HCT116 (cell line): ENCODE data around the gene RHBDD1. TPM values are rescaled to one million over a fixed set of nuclear protein-coding genes. Genes with fewer than 3 reads are reported as not detected.

Experiments
- ATAC-seq: fragments of 200-7000 bp; cut with Tn5 transposase; 2 replicates; pipeline ENCODE4 v1.9.1; 2020; ENCODE audit warnings: mild to moderate bottlenecking, moderate library complexity
- BruUV-seq: library from RNA; stranded (reverse); fragments of 400-500 nt; replicated peaks from 2 replicates; lab custom pipeline; 2021; lab: Mats Ljungman, UMichigan
- CTCF ChIA-PET: fragments of 300-600 bp; sonication (Branson Sonifier 250); formaldehyde crosslinking; loops from one replicate; lab custom pipeline; 2021; ENCODE audit warnings: antibody characterized with exemption; lab: Charles Lee
- POLR2A ChIA-PET: fragments of 300-600, 350-600 bp; sonication (Branson Sonifier 250); formaldehyde crosslinking; loops from one replicate; lab custom pipeline; 2021; ENCODE audit warnings: antibody characterized with exemption; lab: Charles Lee
- RAD21 ChIA-PET, 2 experiments: fragments of 300-600 bp; sonication (Branson Sonifier 250); formaldehyde crosslinking; loops; one replicate each; lab custom pipeline; 2023; ENCODE audit warnings: low total read pairs in 2 of 2; ENCODE audit not compliant: uncharacterized antibody in 2 of 2, unreplicated experiment in 2 of 2, low non-redundant PET in 1 of 2; lab: Charles Lee
- DNase-seq: peaks from one replicate; pipeline ENCODE4 v3.0.0-alpha.2; 2010; ENCODE audit warnings: low read depth, low spot score
- H2AFZ ChIP-seq: fragments of 200-600 bp; shearing (Covaris generic), sonication (generic); 2 replicates; pipeline ENCODE4 v1.6.1; 2017; ENCODE audit warnings: low read depth, mixed run types, mixed read lengths, antibody characterized with exemption, low read length; ENCODE audit not compliant: poor library complexity, severe bottlenecking
- H3K27ac ChIP-seq: 2 replicates; pipeline ENCODE4 v1.5.1; 2012; ENCODE audit warnings: low read depth, low read length
- H3K27me3 ChIP-seq: fragments of 200-600 bp; sonication (generic); 2 replicates; pipeline ENCODE4 v1.6.1; 2016; ENCODE audit warnings: mixed run types, low read length, mixed read lengths; ENCODE audit not compliant: insufficient read depth
- H3K36me3 ChIP-seq, 2 experiments: fragments of 200-500 bp in 1 of 2; fragments of 200-600 bp in 1 of 2; sonication (Bioruptor generic) in 1 of 2; sonication (generic) in 1 of 2; 2 replicates each; pipeline versions ENCODE4 v1.5.1 to v1.6.1; 2014 to 2016; ENCODE audit warnings: low read length in 2 of 2, inconsistent platforms in 1 of 2, mixed read lengths in 1 of 2, mixed run types in 1 of 2; ENCODE audit not compliant: insufficient read depth in 2 of 2, control insufficient read depth in 1 of 2
- H3K4me1 ChIP-seq, 2 experiments: fragments of 200-600 bp in 1 of 2; sonication (generic) in 1 of 2; 2 replicates each; pipeline versions ENCODE4 v1.5.1 to v1.6.1; 2012 to 2017; ENCODE audit warnings: low read length in 2 of 2, inconsistent platforms in 1 of 2, mild to moderate bottlenecking in 1 of 2, mixed read lengths in 1 of 2, mixed run types in 1 of 2, moderate library complexity in 1 of 2; ENCODE audit not compliant: insufficient read depth in 2 of 2, control insufficient read depth in 1 of 2
- H3K4me2 ChIP-seq: fragments of 200-600 bp; sonication (generic); 2 replicates; pipeline ENCODE4 v1.6.1; 2017; ENCODE audit warnings: mixed run types, low read length, mixed read lengths
- H3K4me3 ChIP-seq, 2 experiments: fragments of 200-600 bp in 1 of 2; sonication (generic) in 1 of 2; replicated peaks in 1 of 2; 2 replicates each; pipeline ENCODE4 v1.5.1; 2011 to 2016; ENCODE audit warnings: low read length in 2 of 2, control low read depth in 1 of 2, low read depth in 1 of 2, mild to moderate bottlenecking in 1 of 2, mixed read lengths in 1 of 2, mixed run types in 1 of 2
- H3K79me2 ChIP-seq: fragments of 200-600 bp; sonication (generic); 2 replicates; pipeline ENCODE4 v1.6.1; 2017; ENCODE audit warnings: mild to moderate bottlenecking, mixed run types, low read length, moderate library complexity, mixed read lengths; ENCODE audit not compliant: insufficient read depth
- H3K9ac ChIP-seq: fragments of 200-600 bp; sonication (generic); 2 replicates; pipeline ENCODE4 v1.6.1; 2016; ENCODE audit warnings: low read length, mixed read lengths
- H3K9me2 ChIP-seq: fragments of 200-600 bp; sonication (generic), shearing (Covaris generic); 2 replicates; pipeline ENCODE4 v1.6.1; 2017; ENCODE audit warnings: mixed run types, mild to moderate bottlenecking, moderate library complexity; ENCODE audit not compliant: insufficient read depth
- H3K9me3 ChIP-seq, 2 experiments: fragments of 200-500 bp in 1 of 2; fragments of 200-600 bp in 1 of 2; sonication (Bioruptor generic) in 1 of 2; sonication (generic) in 1 of 2; 2 replicates each; pipeline ENCODE4 v1.6.1; 2014 to 2017; ENCODE audit warnings: low read length in 2 of 2, mixed read lengths in 2 of 2, inconsistent platforms in 1 of 2, low read depth in 1 of 2, mild to moderate bottlenecking in 1 of 2, mixed run types in 1 of 2, moderate library complexity in 1 of 2; ENCODE audit not compliant: control insufficient read depth in 1 of 2, insufficient read depth in 1 of 2
- H4K20me1 ChIP-seq: fragments of 200-600 bp; sonication (generic), shearing (Covaris generic); 2 replicates; pipeline ENCODE4 v1.6.1; 2017; ENCODE audit warnings: mixed run types, mild to moderate bottlenecking, moderate library complexity; ENCODE audit not compliant: insufficient read depth
- CBX3 ChIP-seq: IDR thresholded peaks from 2 replicates; pipeline ENCODE4 v1.6.1; 2012; ENCODE audit warnings: low read depth
- EZH2phosphoT487 ChIP-seq: fragments of 200-600 bp; IDR thresholded peaks from 2 replicates; pipeline ENCODE4 v1.6.1; 2018; ENCODE audit warnings: antibody characterized with exemption, borderline replicate concordance
- JUND ChIP-seq: IDR thresholded peaks from 2 replicates; pipeline ENCODE4 v1.6.1; 2012
- POLR2A ChIP-seq: IDR thresholded peaks from 2 replicates; pipeline ENCODE4 v1.7.0; 2011; ENCODE audit warnings: borderline replicate concordance; ENCODE audit not compliant: insufficient read depth, insufficient read length; ENCODE audit errors: extremely low read depth
- intact Hi-C: fragments of 100-400 bp; cut with micrococcal nuclease; formaldehyde crosslinking; loops from 2 replicates; pipeline ENCODE4 v1.10.0; 2022
- total RNA-seq: library from RNA; stranded (reverse); gene quantifications from one replicate; pipeline ENCODE4 v1.2.1, GENCODE V29; 2021; ENCODE audit not compliant: unreplicated experiment
- TF ChIP-seq, protein P1 (sequence below), 3 experiments: fragments of 200-600 bp in 1 of 3; sonication (generic) in 1 of 3; IDR thresholded peaks in 2 of 3; conservative IDR thresholded peaks in 1 of 3; 2 replicates each; pipeline ENCODE4 v1.5.1; 2012 to 2017; ENCODE audit warnings: low read depth in 2 of 3, low read length in 2 of 3, antibody characterized with exemption in 1 of 3, borderline replicate concordance in 1 of 3, control low read depth in 1 of 3, mild to moderate bottlenecking in 1 of 3, mixed read lengths in 1 of 3, mixed run types in 1 of 3, moderate library complexity in 1 of 3; ENCODE audit not compliant: insufficient read depth in 1 of 3
- TF ChIP-seq, protein P2 (sequence below): IDR thresholded peaks from 2 replicates; pipeline ENCODE4 v1.6.1; 2012

RHBDD1 gene
- total RNA-seq, 1 experiment from 2014 or later = 73.8 TPM

DNA sequence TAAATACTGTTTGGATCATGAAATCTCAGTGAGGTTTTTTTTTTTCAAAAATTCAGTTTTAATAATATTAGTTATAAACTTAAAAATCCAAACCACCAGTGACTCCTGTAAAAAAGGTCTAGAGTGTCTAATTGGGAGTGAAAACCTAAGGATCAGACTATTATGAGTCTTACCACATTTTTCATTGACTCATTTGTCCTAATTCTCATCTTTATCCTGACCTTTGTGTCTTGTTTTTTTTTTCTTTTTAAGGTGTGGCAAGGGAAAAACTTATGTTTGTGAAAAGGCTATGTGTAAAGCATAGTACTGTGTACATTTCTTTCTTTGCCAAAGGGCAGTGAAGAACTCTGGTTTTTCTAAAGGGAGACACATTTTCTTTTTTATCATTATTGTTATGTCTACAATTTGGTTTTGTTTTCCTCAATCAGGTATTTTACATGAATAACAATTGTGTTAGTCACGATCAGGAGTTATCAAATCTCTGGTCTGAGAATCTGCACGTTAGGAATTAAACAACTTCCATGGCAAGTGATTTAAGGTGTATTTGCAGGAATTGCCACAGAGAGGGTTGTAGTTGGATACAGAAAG, 52.6 kb downstream of the RHBDD1 start (continued):
- TF ChIP-seq, protein P1, sequence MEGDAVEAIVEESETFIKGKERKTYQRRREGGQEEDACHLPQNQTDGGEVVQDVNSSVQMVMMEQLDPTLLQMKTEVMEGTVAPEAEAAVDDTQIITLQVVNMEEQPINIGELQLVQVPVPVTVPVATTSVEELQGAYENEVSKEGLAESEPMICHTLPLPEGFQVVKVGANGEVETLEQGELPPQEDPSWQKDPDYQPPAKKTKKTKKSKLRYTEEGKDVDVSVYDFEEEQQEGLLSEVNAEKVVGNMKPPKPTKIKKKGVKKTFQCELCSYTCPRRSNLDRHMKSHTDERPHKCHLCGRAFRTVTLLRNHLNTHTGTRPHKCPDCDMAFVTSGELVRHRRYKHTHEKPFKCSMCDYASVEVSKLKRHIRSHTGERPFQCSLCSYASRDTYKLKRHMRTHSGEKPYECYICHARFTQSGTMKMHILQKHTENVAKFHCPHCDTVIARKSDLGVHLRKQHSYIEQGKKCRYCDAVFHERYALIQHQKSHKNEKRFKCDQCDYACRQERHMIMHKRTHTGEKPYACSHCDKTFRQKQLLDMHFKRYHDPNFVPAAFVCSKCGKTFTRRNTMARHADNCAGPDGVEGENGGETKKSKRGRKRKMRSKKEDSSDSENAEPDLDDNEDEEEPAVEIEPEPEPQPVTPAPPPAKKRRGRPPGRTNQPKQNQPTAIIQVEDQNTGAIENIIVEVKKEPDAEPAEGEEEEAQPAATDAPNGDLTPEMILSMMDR (IDR thresholded peaks at IDR 0.05 in 2 of 3, conservative IDR thresholded peaks at IDR 0.05 in 1 of 3; ENCODE audit: borderline replicate concordance in 1 of 3, insufficient read depth in 1 of 3, low read depth in 2 of 3, low read length in 2 of 3) = no peak
- no peak for TF ChIP-seq EZH2phosphoT487

DNA sequence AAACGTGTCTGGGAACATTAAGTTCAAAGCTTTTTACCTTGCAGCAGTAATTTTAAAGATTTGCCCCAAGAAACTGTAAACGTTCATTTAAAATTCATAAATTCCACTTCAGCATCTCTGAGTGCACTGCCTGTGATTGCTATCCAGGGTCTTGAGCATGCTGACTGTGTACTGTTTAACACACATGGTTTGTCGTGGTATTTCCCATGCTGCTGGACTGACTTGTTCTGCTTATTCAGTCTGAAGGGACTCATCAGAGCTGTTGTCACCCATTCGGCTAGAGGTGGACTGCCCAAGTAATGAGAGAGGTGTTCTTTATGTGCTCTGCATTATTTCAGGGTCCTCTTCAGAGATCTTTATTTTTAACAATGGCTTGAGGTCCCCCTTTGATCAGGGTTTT, 53.1 kb downstream of the RHBDD1 start:
- Histone ChIP-seq H3K9me2 (no peaks in the 10 kb centered on the region), H3K4me1 (0 out of 4 replicates have a peak, but pooled peaks cover 0 to 3% of the 10 kb centered on the region in 2 experiments), H4K20me1 (no peaks in the 10 kb centered on the region), H2AFZ (no peak overlapping the region), H3K4me3 (no peak overlapping the region), H3K36me3 (peaks cover 0 to 6% of the 10 kb centered on the region in 2 experiments; a peak in 1 of 4 replicates), H3K9me3 (no peaks in the 10 kb centered on the region), H3K4me2 (no peak overlapping the region), H3K79me2 (no peaks in the 10 kb centered on the region; the same call in 1 of the 2 replicates), H3K9ac (no peak overlapping the region), H3K27me3 (no peaks in the 10 kb centered on the region), H3K27ac (no peak overlapping the region)
- ATAC-seq = no peak
- no peak for TF ChIP-seq EZH2phosphoT487
- no peak for TF ChIP-seq JUND
- no peak for TF ChIP-seq POLR2A
- no peak for TF ChIP-seq CBX3
- TF ChIP-seq, protein P2, sequence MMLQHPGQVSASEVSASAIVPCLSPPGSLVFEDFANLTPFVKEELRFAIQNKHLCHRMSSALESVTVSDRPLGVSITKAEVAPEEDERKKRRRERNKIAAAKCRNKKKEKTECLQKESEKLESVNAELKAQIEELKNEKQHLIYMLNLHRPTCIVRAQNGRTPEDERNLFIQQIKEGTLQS = no peak
- no peak for DNase-seq
- RAD21 ChIA-PET = no interaction called here
- POLR2A ChIA-PET = no interaction called here
- CTCF ChIA-PET = no interaction called here
- BruUV-seq = no TSS peak
- intact Hi-C loops = no loop called here
